Hematopoietic multipotent progenitor cell treated with erythropoietin and hydrocortisone succinate and interleukin-3 and kit ligand, for 8 days (in vitro differentiated cells): Measurements from ENCODE around the gene TSN.
"Not testable (repeated sequence)": the region's sequence is repeated elsewhere in the genome, so short reads cannot be mapped to it uniquely, and the experiment has no call there.

Source experiments
- DNase-seq: peaks from one replicate; pipeline ENCODE4 v3.0.0-alpha.2; 2015

TSN gene

GRCh38 chr2:121804997-121805765 is 49.7 kb downstream of the TSN start:
- no peak for DNase-seq

GRCh38 chr2:121805766-121806143 is 50.3 kb downstream of the TSN start:
- no peak for DNase-seq

GRCh38 chr2:121807771-121808170 is 52.3 kb downstream of the TSN start:
- not testable (repeated sequence) for DNase-seq

GRCh38 chr2:121809607-121810006 is 54.2 kb downstream of the TSN start:
- DNase-seq, result no peak

- DNase-seq, result peak; percentile 58
Observed at GRCh38 chr2:121810959-121811853, 55.8 kb downstream of the TSN start.

- not testable (repeated sequence) for DNase-seq
Observed at GRCh38 chr2:121813083-121813482, 57.6 kb downstream of the TSN start.

- DNase-seq, result no peak
Observed at GRCh38 chr2:121815216-121815615, 59.8 kb downstream of the TSN start.

GRCh38 chr2:121816797-121817196 is 61.3 kb downstream of the TSN start:
- DNase-seq, result no peak

GRCh38 chr2:121817304-121817703 is 61.9 kb downstream of the TSN start:
- not testable (repeated sequence) for DNase-seq
